ENCODE data around the gene KCNJ15. TPM values are rescaled to one million over a fixed set of nuclear protein-coding genes. Genes with fewer than 3 reads are reported as not detected.
A peak's percentile ranks its signal among the peaks of the same experiment; 100 is the strongest.
"Not testable (repeated sequence)": the region's sequence is repeated elsewhere in the genome, so short reads cannot be mapped to it uniquely, and the experiment has no call there.

Gene KCNJ15
- total RNA-seq (2014; rRNA removed; shearing (Covaris generic)): 0.16 TPM in 1 of 2 replicates, not detected in the other

- DNase-seq (ENCODE audit: low spot score): no peak
Measured at GRCh38 chr21:38256599-38257302, at the start of gene KCNJ15. TSS of gene KCNJ15 (plus strand) at chr21:38256991. CDS start at chr21:38299262, 42,271 bp downstream.

- DNase-seq (ENCODE audit: low spot score): no peak
Measured at GRCh38 chr21:38208118-38208517, 48.7 kb upstream of the KCNJ15 start.

- DNase-seq (ENCODE audit: low spot score): no peak
Measured at GRCh38 chr21:38211321-38211720, 45.5 kb upstream of the KCNJ15 start.

GRCh38 chr21:38212706-38213105, 44.1 kb upstream of the KCNJ15 start:
- no peak for DNase-seq (ENCODE audit: low spot score)

DNA sequence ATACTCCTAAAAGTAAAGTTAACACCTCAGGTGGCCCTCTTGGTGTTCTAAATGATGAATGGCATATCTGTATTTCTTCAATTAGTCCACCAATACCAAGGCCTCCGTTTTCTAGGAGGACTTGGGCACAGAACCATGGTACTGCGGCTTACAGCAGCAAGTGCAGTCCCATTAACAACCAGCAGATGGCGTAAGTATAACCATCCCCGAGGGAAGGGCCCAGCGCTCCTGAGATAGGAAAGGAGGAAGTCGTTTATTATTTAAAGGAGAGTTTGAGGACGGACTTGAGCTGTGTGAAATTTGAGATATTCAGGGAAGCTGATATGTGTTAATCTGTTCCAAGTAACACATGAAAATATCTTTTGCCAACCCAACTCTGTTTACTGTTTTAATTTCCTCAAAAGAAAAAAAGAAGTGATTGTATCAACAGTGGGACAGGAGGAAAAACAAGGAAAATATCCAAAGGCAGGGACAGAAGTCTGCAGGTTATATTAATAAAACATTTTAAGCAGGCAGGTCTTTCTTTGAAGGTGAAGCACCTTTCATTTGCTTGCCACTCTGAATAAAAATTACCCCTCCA, 37.7 kb upstream of the KCNJ15 start:
- DNase-seq (ENCODE audit: low spot score): peak; percentile 81

GRCh38 chr21:38220270-38220737, 36.5 kb upstream of the KCNJ15 start:
- DNase-seq (ENCODE audit: low spot score): no peak

- DNase-seq (ENCODE audit: low spot score): no peak
Measured at GRCh38 chr21:38221594-38221993, 35.2 kb upstream of the KCNJ15 start.

- peak; percentile 55 for DNase-seq (ENCODE audit: low spot score)
Measured at GRCh38 chr21:38223893-38224540, 32.8 kb upstream of the KCNJ15 start.

DNA sequence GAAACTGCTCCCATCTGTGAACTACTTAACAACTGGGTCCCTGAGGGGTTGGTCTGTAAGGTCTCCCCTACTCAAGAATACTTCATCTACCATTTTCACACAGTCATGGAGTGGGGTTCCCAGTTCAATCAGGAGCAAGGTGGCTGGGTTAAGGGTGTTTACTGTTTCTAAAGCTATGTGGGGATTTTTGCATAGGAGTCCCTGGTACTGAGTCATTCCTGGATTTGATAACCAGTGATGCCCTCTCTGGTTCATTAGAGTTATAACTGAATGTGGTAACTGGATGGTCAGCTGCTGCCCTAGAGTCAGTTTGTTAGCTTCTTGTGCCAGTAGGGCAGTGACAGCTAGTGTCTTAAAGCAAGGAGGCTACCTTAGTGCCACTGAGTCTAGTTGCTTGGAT, 29.4 kb upstream of the KCNJ15 start:
- DNase-seq (ENCODE audit: low spot score): no peak

DNA sequence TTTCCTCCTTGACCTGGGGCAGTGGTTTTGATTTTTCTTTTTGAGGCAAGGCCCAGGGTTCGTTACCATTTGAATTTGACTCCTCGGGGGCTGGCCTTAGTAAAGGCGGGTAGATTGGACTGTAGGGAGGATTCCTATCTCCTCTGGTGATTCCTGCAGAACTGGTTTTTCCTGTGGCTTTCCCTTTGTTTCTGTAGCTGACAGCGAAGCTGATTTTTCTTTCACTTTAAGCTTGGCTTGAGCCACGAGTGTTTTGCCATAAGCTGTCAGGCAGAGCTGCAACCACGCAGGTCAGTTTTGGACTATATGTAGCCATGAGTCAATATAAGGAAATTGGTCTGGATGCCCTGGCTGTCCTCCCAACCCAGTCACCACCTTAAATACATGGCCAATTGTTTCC, 28.7 kb upstream of the KCNJ15 start:
- no peak for DNase-seq (ENCODE audit: low spot score)

DNA sequence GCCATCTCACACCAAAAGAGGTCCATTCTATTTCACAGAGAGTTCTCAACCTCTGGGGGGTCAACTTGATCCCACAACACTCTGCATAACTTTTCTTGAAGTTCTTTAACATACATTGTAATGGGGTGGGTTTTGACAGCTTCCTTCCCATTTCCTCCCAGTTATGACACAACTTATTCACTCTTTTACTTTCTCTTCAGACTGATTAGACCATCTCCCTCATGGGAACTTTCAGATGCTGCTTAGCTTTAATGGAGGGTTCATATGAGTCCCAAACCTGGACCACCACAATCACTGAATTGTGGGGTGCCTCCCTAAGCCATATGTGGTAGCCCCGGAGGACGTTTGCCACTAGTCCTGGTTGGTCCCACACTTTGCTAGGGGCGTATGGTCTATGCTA, 28.3 kb upstream of the KCNJ15 start:
- no peak for DNase-seq (ENCODE audit: low spot score)

- no peak for DNase-seq (ENCODE audit: low spot score)
Measured at GRCh38 chr21:38229260-38229877, 27.4 kb upstream of the KCNJ15 start.

- DNase-seq (ENCODE audit: low spot score): no peak
Measured at GRCh38 chr21:38234395-38235142, 22.2 kb upstream of the KCNJ15 start.

DNA sequence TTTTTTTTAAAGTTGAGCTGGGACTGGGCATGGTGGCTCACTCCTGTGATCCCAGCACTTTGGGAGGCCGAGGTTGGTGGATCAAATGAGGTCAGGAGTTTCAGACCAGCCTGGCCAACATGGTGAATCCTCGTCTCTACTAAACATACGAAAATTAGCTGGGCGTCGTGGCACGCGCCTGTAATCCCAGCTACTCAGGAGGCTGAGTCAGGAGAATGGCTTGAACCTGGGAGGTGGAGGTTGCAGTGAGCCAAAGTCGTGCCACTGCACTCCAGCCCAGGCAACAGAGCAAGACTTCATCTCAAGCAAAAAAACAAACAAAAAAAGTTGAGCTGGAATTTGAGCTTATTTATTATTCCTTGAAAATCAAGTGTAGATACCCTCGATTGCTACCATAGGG, 21.5 kb upstream of the KCNJ15 start:
- DNase-seq (ENCODE audit: low spot score): not testable (repeated sequence)

GRCh38 chr21:38236232-38236631, 20.6 kb upstream of the KCNJ15 start:
- DNase-seq (ENCODE audit: low spot score): no peak

- DNase-seq (ENCODE audit: low spot score): no peak
Measured at GRCh38 chr21:38239672-38240071, 17.1 kb upstream of the KCNJ15 start.

- DNase-seq (ENCODE audit: low spot score): no peak
Measured at GRCh38 chr21:38240129-38240528, 16.7 kb upstream of the KCNJ15 start.

DNA sequence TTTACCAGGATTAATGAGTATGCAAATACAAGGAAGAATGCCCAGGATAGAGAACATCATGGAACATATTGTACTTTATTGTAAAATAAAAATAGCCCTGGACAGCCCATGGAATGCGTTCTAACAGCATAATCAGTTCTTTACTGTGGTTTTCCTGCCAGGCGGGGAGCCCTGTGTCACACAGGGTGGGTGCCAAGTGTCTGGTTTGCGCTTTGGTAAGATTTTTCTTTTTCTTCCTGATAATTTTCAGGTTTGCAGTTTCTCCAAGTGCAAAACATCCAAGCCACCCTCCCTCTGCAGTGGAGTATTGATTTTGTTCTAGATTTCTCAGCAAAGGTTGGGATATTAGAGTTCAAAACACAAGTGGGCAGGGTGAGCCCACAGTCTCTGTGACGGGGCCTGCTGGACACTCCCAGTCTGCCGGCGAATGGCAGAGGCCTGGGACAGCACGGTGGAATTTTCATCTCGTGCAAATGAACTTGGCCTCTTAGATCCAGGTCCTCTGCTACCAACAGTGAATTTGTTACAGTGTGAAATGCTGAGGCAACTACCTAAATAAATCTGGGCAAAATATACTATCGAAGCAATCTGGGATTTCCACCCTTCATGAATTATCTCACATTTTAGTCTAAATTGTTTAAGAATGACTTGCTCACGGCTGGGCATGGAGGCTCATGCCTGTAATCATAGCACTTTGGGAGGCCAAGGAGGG, 15.6 kb upstream of the KCNJ15 start:
- peak; percentile 87 for DNase-seq (ENCODE audit: low spot score)

GRCh38 chr21:38242061-38242460, 14.7 kb upstream of the KCNJ15 start:
- no peak for DNase-seq (ENCODE audit: low spot score)

DNA sequence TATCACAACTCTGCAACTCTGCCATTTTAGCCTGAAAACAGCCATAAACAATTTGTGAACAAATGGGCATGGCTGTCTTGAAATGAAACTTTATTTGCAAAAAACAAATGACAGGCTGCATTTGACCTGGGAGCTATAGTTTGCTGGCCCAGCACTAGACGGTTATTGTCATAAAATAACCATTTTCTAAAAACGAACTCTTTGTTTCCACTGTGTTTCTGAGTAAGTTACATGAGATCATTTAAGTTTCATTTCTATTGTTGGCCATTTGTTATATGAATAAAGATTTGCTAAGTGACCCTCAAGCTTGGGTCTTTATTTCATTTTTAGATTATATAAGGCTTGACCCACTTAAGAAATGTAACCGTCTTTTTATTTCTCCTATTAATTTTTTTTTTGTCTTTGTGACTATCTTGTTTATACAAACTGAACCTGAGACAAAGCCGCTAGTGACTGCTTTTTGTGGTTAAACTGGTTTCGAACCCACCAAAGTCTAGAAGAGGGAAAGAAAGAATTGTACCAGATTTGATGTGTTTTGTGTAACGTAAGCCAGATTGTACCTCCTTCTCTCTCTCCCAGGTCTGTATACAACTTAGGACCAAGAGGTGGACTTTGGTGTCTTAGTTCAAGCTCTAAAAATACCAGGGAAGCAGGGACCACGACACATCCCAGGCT, 12.9 kb upstream of the KCNJ15 start:
- no peak for DNase-seq (ENCODE audit: low spot score)

DNA sequence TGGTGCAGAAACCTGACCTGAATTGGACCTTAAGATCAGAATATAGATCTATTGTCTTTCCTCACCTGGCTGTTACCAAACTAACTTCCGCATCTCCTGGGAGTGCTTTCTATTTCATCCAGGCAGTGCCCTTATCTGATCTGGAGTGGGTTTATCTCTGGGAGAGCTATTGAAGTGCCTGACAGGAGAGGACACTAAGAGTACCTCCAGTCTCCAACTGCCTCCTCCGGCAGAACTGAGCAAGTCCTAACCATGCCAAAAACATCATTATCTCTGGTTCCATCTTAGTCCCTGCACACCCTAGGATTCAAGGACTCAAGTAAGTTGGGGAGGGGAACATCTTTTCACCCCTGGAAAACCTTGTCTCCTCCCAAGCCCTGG, 12.4 kb upstream of the KCNJ15 start:
- DNase-seq (ENCODE audit: low spot score): peak; percentile 54

All from A172 (cell line).